ENCODE data around the gene UNC5A. TPM values are rescaled to one million over a fixed set of nuclear protein-coding genes. Genes with fewer than 3 reads are reported as not detected.
A peak's percentile ranks its signal among the peaks of the same experiment; 100 is the strongest.

UNC5A gene
- total RNA-seq, 1 experiment from 2014 or later: 3.1 TPM

DNA sequence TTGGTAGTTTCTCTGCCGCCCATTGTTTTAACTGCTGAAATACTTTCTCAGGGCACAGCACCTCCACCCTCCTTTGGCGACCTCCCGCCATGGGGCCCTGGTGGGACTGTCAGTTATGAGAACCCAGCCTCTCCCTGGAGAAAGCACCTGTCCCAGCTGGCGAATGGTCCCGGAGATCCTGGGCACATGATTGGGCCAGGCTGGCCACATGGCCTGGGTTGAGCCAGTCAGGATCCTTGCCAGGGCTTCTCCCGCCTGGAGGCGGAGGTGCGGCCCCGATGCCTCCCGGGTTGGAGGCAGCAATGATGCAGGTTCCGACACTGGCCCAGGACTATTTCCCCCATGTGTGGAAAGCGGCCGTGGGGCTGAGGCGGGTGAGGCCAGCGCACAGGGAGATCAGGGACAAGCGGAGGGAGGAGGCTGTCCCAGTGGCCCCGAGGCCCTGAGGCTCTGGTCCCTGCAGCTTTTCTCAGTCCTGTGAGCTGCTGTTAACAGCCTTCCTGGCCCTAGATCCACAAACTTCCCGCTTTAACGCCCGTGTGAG lies 13.6 kb downstream of the UNC5A start:
- peak; percentile 70 to 79 for DNase-seq
- no peaks in the 10 kb centered on the region for H3K9me2 ChIP-seq (ENCODE audit: insufficient read depth)
- H3K79me2 ChIP-seq (ENCODE audit: low read depth): peaks cover 9% of the 10 kb centered on the region; the same call in 1 of the 2 replicates
- H3K4me3 ChIP-seq: peak overlapping the region; percentile 56
- peak overlapping the region; percentile 59 for H2AFZ ChIP-seq
- peak overlapping the region; percentile 99 for H3K27ac ChIP-seq
- TF ChIP-seq CTCF (conservative IDR thresholded peaks at IDR 0.05): no peak
- TF ChIP-seq EZH2 (IDR thresholded peaks at IDR 0.05; ENCODE audit: low read depth): no peak
- POLR2A ChIA-PET (ENCODE audit: unreplicated experiment): interaction anchor here (0.7 to 1.0 kb wide), 2 partner anchors 10 to 370 kb away, joined by 3 read pairs; no protein-coding TSS in a partner anchor
- intact Hi-C loops (cut with micrococcal nuclease; ENCODE audit: unreplicated experiment): loop anchor here (2.0 to 10.0 kb wide), 7 partner anchors 21 to 439 kb away; partner anchors contain the start of genes CLTB, FGFR4, HIGD2A and NOP16
- H3F3A ChIP-seq (ENCODE audit: insufficient read depth, low read depth): peaks cover 30% of the 10 kb centered on the region
- H4K20me1 ChIP-seq (ENCODE audit: insufficient read depth): no peaks in the 10 kb centered on the region
- TSS peak; percentile 78 for BruUV-seq (replicated peaks)
- H3K36me3 ChIP-seq (ENCODE audit: low read depth): no peaks in the 10 kb centered on the region
- H3K4me2 ChIP-seq: peak overlapping the region; percentile 85
- H3K9me3 ChIP-seq (ENCODE audit: insufficient read depth, low read depth): no peaks in the 10 kb centered on the region
- H3K27me3 ChIP-seq (ENCODE audit: insufficient read depth, low read depth): no peaks in the 10 kb centered on the region
- H3K4me1 ChIP-seq (replicated peaks; ENCODE audit: insufficient read depth): peaks cover 33% of the 10 kb centered on the region
- CTCF ChIA-PET: interaction anchor here (0.6 to 1.2 kb wide), 3 partner anchors 77 to 163 kb away, joined by 3 to 4 read pairs (median 3); no protein-coding TSS in a partner anchor

GRCh38 chr5:176824604-176825003 lies 14.2 kb downstream of the UNC5A start:
- H4K20me1 ChIP-seq (ENCODE audit: insufficient read depth): no peaks in the 10 kb centered on the region
- CTCF ChIA-PET: no interaction called here
- no peaks in the 10 kb centered on the region for H3K36me3 ChIP-seq (ENCODE audit: low read depth)
- H3K9me2 ChIP-seq (ENCODE audit: insufficient read depth): no peaks in the 10 kb centered on the region
- peak overlapping the region; percentile 56; the same call in 1 of the 2 replicates for H3K4me3 ChIP-seq
- DNase-seq: no peak
- POLR2A ChIA-PET (ENCODE audit: unreplicated experiment): no interaction called here
- no peak overlapping the region for H2AFZ ChIP-seq
- peaks cover 30% of the 10 kb centered on the region for H3F3A ChIP-seq (ENCODE audit: insufficient read depth, low read depth)
- TF ChIP-seq CTCF (conservative IDR thresholded peaks at IDR 0.05) (no peak), EZH2 (IDR thresholded peaks at IDR 0.05; ENCODE audit: low read depth) (no peak)
- no peak overlapping the region; the same call in 1 of the 2 replicates for H3K27ac ChIP-seq
- H3K4me1 ChIP-seq (replicated peaks; ENCODE audit: insufficient read depth): peaks cover 33% of the 10 kb centered on the region
- intact Hi-C loops (cut with micrococcal nuclease; ENCODE audit: unreplicated experiment): loop anchor here (5.0 to 10.0 kb wide), 5 partner anchors 263 to 440 kb away; partner anchors contain the start of genes CLTB, FGFR4, HIGD2A and NOP16
- H3K79me2 ChIP-seq (ENCODE audit: low read depth): peaks cover 9% of the 10 kb centered on the region; the same call in 1 of the 2 replicates
- no peaks in the 10 kb centered on the region for H3K9me3 ChIP-seq (ENCODE audit: insufficient read depth, low read depth)
- no TSS peak for BruUV-seq (replicated peaks)
- H3K27me3 ChIP-seq (ENCODE audit: insufficient read depth, low read depth): no peaks in the 10 kb centered on the region
- peak overlapping the region; percentile 85 for H3K4me2 ChIP-seq

DNA sequence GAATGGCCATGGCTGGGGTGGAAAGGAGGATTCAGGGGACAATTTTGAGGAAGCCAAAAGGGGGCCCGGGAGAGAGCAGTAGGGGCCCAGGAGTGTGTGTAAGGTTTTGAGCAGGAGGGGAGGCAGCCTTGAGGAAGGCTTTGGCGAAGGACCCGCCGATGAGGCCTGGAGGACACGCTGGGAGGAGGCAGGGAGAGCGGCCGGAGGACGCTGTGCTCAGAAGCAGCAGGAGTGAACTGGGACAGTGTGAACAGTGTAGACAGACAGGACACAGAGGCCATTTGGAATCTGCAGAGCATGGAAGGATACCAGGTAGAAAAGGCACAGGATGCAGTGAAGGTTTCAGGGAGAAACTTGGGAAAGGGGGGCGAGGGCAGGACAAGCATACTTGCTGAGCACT lies 14.9 kb downstream of the UNC5A start:
- no TSS peak for BruUV-seq (replicated peaks)
- intact Hi-C loops (cut with micrococcal nuclease; ENCODE audit: unreplicated experiment): loop anchor here (10.0 kb wide), 2 partner anchors 290 to 440 kb away; partner anchors contain the start of genes HIGD2A and NOP16
- Histone ChIP-seq H3K9me2 (ENCODE audit: insufficient read depth) (no peaks in the 10 kb centered on the region), H3K9me3 (ENCODE audit: insufficient read depth, low read depth) (no peaks in the 10 kb centered on the region), H3K79me2 (ENCODE audit: low read depth) (peaks cover 9% of the 10 kb centered on the region; the same call in 1 of the 2 replicates), H3K36me3 (ENCODE audit: low read depth) (no peaks in the 10 kb centered on the region), H3K4me2 (no peak overlapping the region), H3K4me3 (no peak overlapping the region), H4K20me1 (ENCODE audit: insufficient read depth) (no peaks in the 10 kb centered on the region), H3F3A (ENCODE audit: insufficient read depth, low read depth) (peaks cover 30% of the 10 kb centered on the region), H2AFZ (no peak overlapping the region), H3K27me3 (ENCODE audit: insufficient read depth, low read depth) (no peaks in the 10 kb centered on the region), H3K27ac (no peak overlapping the region), H3K4me1 (replicated peaks; ENCODE audit: insufficient read depth) (peaks cover 31% of the 10 kb centered on the region)
- TF ChIP-seq EZH2 (IDR thresholded peaks at IDR 0.05; ENCODE audit: low read depth) (no peak), CTCF (conservative IDR thresholded peaks at IDR 0.05) (no peak)
- CTCF ChIA-PET: interaction anchor here (0.9 kb wide), 1 partner anchor 164 kb away, joined by 3 read pairs; no protein-coding TSS in a partner anchor
- POLR2A ChIA-PET (ENCODE audit: unreplicated experiment): no interaction called here
- no peak for DNase-seq

Data from PC-9 (cell line).